Head of caudate nucleus (tissue), 42 donors: ENCODE data around the gene ZNF446.

ENCODE experiments used
- DNase-seq, 42 donors: peaks; one replicate each; pipeline versions ENCODE4 v3.0.0 to v3.0.0-alpha.2; 2020 to 2021; ENCODE audit warnings: mixed read lengths in 7 of 42
- intact Hi-C: fragments of 100-400 bp; cut with DNase I; formaldehyde crosslinking; loops from one replicate; pipeline ENCODE4 v1.15.0; 2022

Gene ZNF446

DNA sequence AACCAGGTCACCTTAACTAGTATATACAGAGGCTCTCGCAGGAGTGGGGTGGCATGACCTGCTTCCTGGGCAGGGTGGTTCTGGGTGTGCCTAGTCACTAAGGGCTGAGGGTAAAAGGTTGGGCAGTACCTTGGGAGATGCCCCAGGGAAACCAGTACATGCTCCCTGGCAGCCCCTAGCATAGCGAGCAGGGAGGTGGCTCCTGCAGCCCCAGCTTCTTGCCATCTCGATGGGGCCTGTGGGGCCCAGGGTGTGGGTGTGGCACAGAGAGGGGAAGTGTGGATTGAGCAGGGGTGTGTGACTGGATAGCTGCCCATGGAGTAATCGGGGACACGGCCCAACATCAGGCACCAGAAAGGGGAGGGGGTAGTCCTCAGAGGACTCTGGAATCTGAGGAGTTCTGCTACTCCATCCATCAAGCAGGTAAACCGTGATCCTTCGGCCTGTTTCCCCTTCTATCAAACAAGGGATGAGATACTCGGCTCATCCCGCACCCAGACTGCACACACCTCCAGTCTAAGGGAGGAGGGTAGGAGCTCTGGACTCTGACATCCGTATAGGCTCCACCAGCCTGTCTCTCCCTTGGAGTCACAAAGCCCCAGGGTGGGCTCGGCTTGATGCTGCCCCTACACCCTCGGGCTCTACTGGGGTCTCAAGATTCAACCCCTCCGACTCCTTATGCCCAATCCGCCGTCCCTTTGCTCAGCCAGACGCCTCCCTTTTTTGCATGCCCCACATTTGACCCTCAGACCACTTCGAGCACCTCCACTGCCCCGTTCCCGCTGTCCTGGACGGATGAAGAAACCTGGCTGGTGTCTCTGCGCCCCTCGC lies 42.3 kb downstream of the ZNF446 start:
- no peak for DNase-seq
- intact Hi-C loops = no loop called here

DNA sequence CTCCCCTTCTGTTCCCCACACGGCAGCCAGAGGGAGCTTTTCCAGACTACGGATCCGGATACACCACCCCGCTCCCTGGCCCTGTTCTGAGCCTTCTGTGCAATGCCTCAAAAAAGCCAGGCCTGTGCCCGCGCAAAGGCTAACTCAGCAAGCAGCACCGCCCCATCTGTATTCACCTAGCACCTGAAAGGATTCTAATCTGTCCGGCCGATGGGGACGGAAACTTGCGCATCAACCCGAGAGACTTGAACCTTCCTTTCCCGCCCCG lies 42.9 kb downstream of the ZNF446 start:
- intact Hi-C loops = no loop called here
- DNase-seq = peak; percentile 37 to 83 (median 66)

DNA sequence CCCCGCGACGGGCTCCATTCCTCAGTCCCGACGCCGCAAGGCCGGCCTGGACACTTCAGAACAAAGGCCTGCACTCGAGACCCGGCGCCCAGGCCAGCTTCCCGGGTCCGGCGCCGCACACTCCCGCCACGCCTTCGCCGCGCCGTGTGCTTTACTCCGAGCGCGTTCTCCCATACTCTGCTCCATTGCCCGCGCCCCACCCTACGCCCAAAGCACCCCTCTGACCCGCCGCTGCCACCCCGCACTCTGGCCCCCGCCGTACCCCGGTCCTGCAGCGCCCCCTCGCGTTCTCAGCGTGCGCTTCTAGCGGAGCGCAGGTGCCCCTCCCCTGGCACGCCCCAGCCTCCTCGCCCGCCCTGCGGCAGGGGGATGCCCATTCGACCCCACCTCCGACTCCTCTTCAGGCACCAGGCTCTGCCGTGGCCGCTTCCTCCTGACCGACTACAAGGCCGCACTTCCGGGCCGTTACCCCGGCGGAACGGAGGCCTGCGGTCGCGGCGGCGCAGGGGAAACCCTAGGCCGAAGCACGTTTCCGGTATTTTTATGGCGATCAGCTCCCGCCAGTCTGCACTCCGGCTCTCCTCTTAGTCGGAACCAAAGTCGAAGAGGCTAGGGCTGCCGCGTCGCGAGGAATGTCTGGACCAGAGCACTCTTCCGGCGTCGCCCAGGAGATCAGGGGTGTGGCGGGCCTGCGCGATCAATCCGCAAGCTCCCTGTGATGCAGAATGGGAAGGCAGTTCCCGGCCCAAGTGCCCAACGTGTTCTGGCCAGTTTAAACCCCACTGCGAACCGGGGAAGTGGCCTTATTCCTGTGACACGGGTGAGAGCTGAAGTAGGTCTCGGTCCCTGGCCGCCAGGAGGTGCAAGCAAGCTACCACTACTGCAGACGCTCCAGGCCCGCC lies 43.5 kb downstream of the ZNF446 start, which contains the start of gene ZBTB45:
ZBTB45 (minus strand) TSS at position 456 of the 902 bp plus-strand sequence. CDS start 2,137 bp downstream, outside the sequence.
- DNase-seq = peak; percentile 83 to 98 (median 93)
- intact Hi-C loops = no loop called here

DNA sequence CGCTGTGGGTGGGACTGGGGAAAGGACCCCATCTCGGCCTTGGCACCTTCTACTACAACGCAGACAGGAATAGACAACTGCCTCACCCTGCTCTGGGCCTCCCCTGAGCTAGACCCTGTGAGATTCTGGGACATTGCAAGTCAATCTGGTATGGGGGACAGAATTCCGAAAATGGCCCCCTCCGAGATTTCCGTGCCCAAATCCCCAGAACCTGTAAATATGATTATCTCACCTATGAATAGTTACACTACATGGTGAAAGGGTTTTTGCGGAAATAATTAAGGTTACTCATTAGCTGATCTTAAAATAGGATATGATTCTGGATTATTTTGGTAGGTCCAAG lies 44.1 kb downstream of the ZNF446 start:
- intact Hi-C loops = no loop called here
- no peak for DNase-seq

DNA sequence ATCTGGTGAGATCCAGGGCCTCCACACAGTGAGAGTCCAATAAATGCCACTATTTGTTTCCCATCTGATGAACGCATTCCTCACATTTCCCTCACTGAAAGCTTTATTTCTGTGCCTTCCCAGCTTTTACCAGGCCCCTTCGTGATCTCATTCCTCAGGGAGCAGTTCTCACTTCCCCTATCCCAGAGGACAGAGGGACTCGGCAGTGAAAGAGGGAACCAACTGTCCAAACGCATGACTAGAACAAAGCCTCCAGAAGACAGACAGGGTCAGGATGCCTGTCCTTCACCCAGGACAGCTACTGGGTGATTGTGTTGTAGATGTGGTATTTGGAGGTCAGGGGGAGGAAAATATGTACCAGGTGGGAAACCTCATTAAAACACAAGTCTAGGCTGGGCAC lies 45.5 kb downstream of the ZNF446 start:
- no peak for DNase-seq
- intact Hi-C loops = no loop called here

DNA sequence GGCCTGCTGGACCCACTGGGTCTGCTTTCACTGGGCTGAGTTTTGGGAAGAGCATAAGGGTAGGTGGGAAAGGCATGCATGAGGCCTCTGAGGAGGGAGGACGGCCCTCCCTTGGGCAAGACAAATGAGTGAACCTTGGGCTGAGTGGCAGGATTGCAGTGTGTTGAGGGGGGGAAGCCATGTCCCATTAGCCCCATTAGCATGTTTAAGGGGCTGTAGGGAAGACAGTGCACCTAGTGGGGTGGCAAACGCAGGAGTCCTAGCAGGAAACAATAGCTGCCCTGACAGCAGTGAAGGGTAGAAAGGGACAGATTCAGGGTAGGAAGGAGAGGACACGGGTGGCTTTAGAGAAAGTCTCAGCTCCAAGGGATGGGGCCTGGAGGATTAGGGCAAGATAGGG lies 46.6 kb downstream of the ZNF446 start:
- no peak for DNase-seq
- intact Hi-C loops = no loop called here

DNA sequence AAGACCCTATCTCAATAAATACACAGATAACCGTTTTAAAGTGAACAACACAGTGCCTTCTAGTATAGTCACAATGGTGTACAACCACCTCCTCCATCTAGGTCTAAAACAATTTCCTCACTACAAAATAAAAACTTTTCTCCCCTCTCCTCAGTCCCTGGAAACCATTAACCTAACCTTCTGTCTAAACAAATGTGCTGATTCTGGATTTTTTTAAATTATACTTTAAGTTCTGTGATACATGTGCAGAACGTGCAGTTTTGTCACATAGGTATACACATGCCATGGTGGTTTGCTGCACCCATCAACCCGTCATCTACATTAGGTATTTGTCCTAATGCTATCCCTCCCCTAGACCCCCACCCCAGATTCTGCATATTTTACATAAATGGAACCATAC lies 53.3 kb downstream of the ZNF446 start:
- DNase-seq = no peak
- intact Hi-C loops = no loop called here
